GM21619 (cell line): ENCODE results near the gene DFFB.
"Not testable (repeated sequence)": the region's sequence is repeated elsewhere in the genome, so short reads cannot be mapped to it uniquely, and the experiment has no call there.

Source experiments
- ATAC-seq: cut with Tn5 transposase; IDR thresholded peaks from one replicate; pipeline ENCODE4 v1.9.1; 2021; ENCODE audit not compliant: unreplicated experiment

DFFB gene

DNA sequence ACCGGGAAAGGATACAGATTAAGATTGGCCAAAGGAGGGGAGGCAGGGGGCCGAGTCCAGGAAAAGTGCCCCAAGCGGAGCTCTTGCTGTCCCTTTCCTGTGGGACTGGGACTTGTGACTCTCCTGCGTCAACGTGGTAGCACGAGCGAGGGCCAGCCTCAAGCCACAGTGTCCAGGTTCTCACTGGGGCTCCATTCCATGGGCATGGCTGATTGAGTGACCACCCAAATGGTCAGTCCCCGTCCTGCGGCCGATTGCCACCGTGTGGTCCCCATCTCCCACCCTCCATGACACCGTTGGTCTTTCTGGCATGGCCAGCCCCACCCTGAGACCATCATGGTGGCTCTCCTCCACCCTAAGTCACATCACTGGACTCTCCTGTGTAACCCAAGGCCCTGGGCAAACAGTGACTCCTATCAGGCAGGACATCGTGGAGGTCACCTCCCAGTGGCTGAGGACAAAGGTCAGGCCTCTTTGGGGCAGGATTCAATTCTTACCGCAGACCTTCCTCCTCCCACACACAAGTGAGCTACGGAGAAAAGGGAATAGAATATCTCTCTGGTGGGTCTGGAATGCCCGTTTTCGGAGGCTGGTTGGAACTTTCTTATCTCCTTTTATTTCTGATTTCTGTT, 51.7 kb downstream of the DFFB start:
- no peak for ATAC-seq

DNA sequence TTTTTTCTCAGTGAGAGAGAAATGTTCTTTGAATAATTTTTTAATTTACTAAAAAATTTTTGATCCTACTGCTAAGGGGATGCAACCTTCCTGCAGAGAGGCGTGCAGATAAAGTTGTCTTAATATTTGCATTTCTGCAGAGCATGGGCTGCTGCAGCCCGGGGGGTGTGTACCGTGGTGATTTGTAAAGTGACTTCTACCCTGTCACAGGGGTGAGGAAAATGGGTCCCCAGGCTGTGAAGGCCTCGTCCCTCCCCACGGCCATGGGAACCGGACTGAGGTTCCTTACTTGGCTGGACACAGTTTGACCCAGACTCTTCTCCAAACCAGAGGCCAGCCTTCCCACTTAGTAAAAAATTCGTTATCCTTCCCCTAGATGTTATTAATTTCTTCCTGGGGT, 52.3 kb downstream of the DFFB start:
- no peak for ATAC-seq

DNA sequence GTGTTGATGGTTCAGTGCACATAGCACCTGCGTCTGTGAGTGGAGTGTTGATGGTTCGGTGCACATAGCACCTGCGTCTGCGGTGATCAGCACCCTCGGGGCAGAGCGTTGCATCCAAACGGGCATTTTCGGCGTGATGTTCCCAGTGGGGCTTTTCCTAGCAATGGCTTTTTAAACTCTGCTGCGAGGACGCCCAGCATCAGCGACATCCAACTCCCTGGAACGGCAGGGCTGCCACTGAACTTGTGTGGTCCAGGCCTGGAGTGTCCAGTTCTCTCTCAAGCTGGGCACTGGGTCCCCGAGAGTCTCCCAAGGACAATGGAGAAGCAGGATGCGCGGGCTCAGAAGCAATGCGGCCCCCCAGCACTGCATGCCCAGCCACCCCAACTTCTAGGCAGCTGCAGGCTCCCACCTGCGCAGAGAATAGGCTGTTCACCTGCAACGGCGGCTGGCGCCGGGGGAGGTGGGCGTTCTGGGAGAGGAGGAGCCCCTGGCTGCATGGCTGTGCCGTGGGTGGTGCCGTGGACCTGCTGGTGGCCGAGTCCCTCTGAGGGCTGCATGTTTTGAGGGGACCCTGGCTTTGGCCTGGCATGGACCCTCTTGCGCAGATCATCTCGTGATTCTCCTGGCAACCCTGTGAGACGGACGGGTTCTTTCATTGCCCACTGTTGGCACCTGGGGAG, 52.9 kb downstream of the DFFB start:
- ATAC-seq, result no peak

DNA sequence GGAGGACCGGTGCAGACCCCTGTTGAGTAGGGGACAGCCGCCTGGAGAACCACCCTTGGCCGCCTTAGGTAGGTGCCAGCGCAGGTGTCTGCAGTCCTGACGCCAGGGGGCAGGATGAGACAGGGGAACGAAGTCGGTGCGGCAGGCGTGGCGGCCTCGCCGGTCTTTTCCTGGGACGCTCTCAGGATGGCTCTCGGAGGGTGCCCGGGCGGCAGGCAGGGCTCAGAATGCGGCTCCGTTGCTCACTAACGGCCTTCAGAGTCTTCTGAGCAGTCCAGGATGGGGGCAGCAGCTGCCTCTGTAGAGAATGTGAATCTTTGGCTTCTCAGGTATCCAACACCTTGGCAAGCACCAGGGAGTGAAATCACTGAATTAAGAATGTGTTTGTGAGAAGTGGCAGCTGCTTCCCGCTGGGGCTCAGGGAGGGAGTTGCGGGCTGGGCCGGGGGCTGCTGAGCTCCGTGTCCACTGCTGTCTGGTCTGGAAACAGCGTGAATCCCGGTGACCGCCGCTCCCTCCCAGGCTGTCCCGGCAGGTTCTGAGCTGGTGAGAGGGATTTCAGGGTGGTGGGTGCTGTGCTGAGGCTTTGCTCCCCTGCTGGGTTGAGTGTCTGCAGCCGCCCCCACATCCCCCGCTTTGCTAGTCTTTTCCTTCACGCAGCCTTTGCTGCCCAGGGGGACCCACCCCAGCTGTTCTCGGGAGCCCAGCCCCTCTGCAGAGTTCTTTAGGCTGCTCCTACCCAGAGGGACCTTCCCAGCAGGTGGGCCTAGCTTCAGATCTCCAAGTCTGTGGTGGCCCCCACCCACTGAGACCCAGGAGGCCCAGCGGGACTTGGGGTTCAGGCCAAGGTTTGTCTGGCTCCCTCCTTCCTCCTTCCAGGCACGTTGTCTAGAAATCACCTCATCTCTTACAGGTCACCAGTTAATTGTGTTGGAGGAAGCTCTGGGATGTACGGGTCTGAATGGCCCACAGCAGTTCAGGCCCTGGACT, 53.9 kb downstream of the DFFB start:
- ATAC-seq, result peak; percentile 67

DNA sequence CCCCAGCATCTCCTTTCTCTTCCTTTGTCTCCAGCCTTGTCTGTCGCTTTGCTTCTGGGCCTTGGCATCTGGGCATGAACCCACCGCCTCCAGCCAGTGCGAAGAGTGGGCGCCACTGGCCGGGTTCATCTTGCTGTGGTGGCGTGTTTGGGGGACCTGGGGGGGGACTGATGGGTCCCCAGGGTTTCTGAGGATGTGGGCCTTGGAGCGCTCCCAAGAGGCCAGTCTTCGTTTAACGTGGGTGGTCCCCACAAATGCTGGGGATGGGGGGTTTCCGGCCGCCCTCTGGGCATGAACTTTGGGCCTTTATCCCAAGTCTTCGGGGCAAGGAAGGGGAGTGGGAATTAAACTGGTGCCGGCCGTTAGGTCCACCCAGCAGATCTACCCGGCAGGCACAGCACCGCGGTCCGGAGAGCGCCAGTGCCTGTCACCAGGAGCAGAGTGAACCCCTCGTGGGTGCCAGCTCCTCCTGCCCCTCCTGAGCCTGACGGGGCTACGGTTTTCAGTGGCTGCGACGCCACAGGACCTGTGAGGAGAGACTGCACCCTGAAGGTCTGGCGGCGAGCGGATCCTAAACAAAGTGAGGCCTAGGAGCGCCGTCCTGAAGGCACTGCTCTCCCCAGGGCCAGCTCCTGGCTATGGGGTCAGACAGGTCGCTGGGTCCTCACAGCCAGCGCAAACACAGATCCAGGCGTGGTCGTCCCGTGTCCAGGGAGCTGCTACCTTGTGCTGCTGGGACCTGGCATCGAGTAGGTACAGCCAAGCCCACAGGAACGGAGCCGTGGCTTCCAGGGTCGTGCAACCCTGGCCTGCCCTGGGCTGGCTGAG, 54.9 kb downstream of the DFFB start:
- no peak for ATAC-seq

DNA sequence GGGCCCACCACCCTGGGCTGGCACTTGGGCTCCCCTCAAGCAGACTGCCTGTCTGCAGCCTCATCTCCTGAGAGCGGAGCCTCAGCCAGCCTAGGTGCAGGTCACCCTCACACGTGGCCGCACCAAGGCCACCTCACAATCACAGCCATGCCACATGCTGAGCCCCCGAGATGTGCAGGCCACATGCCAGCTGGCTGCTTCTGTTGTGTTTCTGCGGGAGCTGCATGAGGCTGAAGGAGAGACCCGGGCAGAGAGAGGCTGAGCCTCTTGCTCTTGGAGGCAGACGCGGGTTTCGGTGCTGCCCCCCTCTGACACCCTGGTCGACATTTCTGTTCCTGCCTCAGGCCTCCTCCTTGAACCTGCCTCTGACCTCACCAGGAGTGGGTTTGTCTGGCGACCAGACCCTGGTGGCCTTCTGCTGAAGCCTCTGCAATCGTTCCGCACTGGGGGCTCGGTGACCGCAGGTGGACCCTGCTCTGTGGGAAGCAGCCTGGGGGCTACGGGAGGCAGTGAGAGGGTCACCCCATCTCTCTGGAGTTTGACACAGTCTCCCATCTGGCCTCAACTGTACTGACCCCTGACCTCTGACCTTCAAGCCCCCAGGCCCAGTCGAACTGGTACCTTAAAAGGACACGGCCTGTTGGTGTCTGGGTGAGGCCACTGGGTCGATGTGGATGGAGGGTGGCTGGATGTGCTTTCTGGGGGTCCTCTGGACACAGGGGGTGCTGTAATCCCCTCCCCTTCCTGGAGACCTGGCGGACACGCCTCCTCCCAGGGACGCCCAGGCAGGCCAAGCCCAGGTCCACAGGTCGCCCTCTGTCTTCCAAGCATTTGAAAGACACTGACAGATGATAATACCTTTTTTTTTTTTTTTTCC, 55.8 kb downstream of the DFFB start:
- no peak for ATAC-seq

DNA sequence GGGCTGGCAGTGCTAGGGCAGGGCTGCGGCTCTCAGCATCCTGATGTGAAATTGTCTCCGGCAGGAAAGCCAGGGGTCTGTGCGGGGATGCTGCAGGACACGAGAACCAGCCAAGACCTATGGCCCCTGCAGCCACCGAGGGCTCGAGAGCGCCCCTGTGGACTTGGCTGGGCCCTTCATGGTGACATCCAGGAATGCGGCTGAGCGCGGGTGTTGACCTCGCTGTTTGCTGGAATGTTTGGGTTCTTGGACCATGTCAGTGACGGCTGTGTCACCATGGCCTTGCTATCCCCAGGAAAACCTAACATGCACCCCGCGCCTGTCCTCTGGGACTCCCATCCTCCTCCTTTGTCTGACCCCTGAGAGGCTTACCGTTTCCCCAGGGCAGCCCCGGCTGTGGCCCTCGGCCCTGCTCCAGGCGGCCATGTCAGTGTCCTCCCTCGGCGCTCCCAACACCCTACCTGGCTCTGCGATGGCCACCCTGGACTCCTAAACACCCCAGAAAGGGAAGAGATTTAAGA, 57.1 kb downstream of the DFFB start:
- ATAC-seq, result no peak

DNA sequence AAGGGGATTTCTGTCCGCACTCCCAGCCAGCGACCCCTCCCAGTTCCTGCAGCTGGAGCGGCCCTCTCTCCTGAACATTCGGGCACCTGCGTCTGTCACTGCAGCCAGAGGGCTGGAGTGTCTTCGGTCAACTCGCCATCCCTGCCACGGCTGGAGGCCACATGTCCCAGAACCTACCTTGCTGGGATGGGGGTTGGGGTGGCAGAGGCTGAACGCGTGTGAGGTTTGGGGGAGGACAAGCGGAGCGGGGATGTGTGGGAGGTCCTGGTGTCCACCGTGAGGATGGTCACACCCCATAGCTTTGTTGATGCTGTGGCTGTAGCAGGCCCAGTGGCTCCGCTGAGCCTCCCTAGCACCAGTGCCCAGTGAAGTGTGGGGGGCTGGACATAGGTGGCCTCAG, 57.6 kb downstream of the DFFB start:
- no peak for ATAC-seq

DNA sequence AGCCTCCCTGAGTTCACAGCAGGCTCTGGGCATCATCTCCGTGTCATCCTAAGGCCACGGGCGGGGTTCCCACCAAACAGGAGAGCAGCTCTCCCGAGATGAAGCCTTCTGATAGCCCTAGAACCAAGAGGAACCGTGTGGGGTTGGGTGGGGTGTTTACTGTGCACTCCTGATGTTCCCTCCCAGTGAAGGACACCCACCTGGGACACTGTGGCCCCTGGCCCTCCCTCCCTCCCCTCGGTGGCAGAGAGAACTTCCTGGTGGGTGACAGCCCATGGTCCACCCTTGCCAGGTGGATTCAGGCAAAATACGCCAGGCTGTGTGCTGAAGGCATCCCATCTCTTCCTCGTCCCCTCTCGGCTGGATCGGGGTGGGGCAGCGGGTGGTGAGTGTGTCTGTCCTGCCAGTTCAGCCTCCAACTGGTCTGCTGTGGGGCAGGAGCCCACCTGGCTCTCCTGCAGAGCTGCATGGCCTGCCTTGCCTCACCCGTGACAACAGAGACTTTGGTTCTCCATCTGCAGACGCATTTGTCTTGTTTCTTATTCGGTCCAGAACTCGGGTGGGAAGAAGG, 58.4 kb downstream of the DFFB start:
- no peak for ATAC-seq

DNA sequence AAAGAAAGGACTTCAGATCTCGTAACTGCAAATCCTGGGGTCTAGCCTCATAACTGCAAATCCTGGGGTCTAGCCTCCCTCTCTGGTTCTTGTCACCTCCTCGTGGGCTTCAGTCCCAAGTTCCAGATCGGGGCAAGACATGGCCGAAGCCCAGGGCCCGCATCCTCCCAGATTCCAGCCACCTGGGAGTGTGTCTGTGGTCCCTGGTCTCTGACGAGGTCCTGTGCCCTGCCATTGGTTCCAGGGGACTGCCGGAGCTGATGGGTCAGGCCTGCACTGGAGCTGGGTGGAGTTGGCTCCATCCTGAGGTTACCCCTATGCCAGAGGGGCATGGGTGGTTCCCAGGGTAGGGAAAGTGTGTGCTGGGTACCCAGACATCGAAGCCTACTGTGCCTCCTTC, 60.5 kb downstream of the DFFB start:
- ATAC-seq, result no peak

DNA sequence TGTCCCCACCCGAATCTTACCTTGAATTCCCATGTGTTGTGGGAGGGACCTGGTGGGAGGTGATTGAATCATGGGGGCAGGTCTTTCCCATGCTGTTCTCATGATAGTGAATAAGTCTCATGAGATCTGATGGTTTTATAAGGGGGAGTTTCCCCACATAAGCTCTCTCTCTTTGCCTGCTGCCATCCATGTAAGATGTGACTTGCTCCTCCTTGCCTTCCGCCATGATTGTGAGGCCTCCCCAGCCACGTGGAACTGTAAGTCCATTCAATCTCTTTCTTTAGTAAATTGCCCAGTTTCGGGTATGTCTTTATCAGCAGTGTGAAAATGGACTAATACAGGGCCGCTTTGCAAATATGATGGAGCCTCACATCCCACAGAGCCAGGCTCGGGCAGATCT, 61.1 kb downstream of the DFFB start:
- not testable (repeated sequence) for ATAC-seq

DNA sequence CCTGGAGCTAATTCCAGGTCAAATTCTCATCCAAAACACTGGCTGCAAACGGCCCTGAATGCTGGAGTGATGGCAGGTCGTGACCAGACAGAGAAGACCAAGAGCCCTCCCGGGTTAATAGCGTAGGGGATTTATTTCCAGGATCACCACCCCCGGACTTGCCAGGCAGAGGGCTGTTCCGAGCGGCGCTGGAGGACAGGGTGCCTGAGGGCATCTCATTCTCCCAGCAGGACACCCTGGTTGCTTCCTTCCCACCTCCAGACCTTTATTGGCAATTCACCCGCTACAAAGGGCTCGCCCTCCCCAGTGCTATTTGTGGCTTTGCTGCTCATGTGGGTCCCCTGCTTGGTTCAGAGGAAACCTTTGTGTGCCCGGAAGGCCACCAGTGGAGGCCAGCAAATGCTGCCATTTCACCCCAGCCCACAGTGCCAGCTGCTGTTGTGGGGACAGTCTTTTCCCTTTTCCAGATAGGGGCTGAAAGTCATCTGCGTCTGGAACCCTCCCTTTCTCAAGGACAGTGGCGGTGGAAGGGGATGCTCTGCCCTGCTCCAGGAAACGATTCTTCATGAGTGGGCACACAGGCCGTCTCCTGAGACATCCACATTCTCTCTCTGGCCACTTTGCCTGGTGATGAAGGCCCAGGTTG, 61.8 kb downstream of the DFFB start:
- no peak for ATAC-seq

DNA sequence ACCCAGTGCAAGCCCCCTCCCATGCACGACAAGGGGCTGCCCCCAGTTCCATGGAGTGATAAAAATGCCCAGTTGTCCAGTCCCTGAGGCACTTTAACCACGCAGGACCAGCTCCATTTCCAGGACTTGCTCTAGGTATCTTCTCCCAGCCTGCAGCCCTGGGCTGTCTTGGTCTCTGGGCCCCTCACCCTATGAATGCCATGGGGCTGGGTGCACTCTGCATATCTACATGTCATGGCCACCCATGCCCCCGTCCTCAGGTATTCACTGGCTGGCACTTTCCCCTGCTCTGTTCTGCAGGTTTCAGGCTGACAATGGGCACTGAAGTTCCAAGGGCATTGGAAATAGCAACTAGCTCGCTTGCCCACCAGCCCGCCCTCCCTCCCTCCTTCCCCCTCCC, 62.4 kb downstream of the DFFB start:
- ATAC-seq, result no peak

DNA sequence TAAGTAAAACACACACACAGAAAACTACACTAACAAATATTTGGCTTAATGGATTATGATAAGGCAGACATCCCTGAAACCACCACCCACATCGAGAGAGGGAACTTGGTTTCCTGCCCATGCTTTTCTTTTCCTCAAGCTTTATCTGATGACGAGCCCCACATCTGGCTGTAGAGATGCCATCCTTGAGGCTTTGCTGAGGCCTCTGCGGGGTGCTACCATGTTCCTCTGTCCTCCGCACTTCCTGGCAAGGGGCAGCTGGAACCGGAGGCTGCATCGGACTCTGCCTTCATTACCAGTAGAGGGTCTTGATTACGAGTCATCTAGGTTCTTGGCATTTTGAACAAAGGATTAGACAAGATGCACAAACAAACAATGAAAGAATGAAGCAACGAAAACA, 64.5 kb downstream of the DFFB start:
- no peak for ATAC-seq

DNA sequence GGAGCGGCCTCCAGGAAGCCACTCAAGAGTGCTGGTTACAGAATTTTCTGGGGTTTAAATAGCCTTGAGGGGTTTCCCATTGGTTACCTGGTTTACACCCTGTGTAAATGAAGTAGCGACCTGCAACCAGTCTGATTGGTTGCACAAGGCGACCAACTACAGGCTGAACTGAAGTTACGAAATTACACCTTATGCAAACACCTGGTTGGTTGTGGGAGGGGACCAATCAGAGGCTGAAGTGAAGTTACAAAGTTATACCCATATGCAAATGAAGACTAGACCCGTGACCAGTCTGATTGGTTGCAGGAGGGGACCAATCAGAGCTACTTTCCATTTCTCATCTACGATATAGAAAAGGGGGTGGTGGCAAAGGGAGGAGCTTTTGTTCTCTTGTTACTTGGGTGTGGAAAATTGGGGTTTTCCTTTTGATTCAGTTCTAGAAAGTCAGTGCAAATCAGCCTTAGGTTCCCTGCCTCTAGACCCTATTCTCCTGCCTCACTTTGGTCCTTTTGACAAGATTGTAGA, 65.0 kb downstream of the DFFB start:
- ATAC-seq, result no peak

DNA sequence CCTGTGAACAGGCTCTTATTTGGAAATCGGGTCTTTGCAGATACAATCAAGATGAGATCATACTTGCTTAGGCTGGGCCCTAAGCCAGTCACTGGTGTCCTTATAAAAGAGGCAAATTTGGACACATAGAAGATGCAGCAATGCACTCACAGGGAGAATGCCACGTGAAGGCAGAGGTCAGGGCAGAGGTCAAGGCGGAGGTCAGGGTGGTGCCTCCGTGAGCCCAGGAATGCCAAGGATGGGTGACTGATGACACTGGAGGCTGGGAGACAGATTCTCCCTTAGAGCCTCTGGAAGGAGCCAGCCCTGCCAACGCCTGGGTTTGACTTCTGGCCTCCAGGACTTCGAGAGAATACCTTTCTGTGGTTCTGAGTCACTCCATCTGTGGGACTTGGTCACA, 65.6 kb downstream of the DFFB start:
- ATAC-seq, result no peak

DNA sequence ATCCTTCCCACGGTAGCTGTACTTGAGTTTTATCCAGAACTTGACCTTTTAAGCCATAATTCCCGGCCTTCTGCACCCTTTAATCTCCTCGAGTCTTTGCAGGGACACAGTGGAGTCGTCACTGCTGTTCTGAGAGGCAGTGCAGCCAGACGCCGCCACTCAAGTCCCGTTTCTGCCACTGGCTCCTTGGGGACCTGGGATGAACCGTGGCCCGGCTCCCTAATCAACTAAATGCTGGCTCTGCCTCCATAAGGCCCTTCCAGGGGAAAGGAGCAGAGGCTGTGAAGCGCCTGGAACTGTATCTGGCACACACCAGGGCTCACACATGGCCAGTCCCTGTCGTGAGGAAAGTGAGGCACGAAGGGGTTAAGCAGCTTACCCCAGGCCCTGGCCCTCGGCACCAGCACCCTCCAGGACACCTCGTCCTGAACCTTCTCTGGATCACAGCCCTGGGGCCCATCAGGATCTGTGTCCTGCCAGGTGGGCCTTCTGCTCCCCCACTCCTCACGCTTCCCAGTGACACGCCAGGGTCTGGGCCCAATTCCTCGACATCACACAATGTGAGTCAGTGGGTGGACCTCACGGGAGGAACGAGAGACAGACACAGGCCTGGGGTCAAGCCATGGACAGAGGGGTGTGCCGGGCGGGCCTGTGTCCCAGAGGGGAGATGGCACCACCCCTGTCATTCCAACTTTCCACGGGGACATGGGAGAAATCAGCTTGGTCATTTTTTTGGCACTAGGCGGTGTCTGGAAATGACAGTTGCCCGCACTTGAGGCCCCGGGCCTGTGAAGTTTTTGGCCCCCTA, 66.3 kb downstream of the DFFB start:
- ATAC-seq, result no peak
